IMR-90 (cell line): ENCODE data around the gene UGT2B28. TPM values are rescaled to one million over a fixed set of nuclear protein-coding genes. Genes with fewer than 3 reads are reported as not detected.

ENCODE experiments used
- ATAC-seq: fragments of 200-7000 bp; cut with Tn5 transposase; 2 replicates; pipeline ENCODE4 v1.9.1; 2020; ENCODE audit warnings: low read depth, mild to moderate bottlenecking, moderate library complexity
- BruUV-seq: library from RNA; stranded (reverse); fragments of 400-500 nt; replicated peaks from 2 replicates; lab custom pipeline; 2021; lab: Mats Ljungman, UMichigan
- CTCF ChIA-PET: fragments of 300-600 bp; formaldehyde crosslinking; extraction: SDS; loops from one replicate; lab custom pipeline; 2021; ENCODE audit warnings: antibody characterized with exemption; lab: Yijun Ruan, JAX
- POLR2A ChIA-PET: fragments of 300-600 bp; sonication (Branson Sonifier 250); formaldehyde crosslinking; loops from one replicate; lab custom pipeline; 2022; ENCODE audit warnings: antibody characterized with exemption; ENCODE audit not compliant: unreplicated experiment; lab: Charles Lee
- DNase-seq: peaks from one replicate; pipeline ENCODE4 v3.0.0; 2013
- H2AFZ ChIP-seq: replicated peaks from 2 replicates; pipeline ENCODE3; 2013; ENCODE audit warnings: low read length, mild to moderate bottlenecking; ENCODE audit not compliant: poor library complexity
- H2AK5ac ChIP-seq: 2 replicates; pipeline ENCODE4 v1.6.1; 2013; ENCODE audit warnings: low read depth, low read length, inconsistent platforms
- H2AK9ac ChIP-seq: replicated peaks from 2 replicates; pipeline ENCODE3; 2013; ENCODE audit warnings: mild to moderate bottlenecking, low read depth, low read length, moderate library complexity; ENCODE audit not compliant: poor library complexity
- H2BK120ac ChIP-seq: 2 replicates; pipeline ENCODE4 v1.6.1; 2013; ENCODE audit warnings: low read depth, low read length, inconsistent platforms
- H2BK15ac ChIP-seq: 3 replicates; pipeline ENCODE4 v1.6.1; 2013; ENCODE audit warnings: low read depth, low read length, inconsistent platforms
- H2BK20ac ChIP-seq: 2 replicates; pipeline ENCODE4 v1.6.1; 2013; ENCODE audit warnings: low read depth, mild to moderate bottlenecking, inconsistent platforms, low read length, moderate library complexity
- H2BK5ac ChIP-seq: 2 replicates; pipeline ENCODE4 v1.6.1; 2013; ENCODE audit warnings: mild to moderate bottlenecking, low read depth, low read length, inconsistent platforms; ENCODE audit not compliant: poor library complexity, severe bottlenecking
- H3K14ac ChIP-seq: replicated peaks from 2 replicates; pipeline ENCODE4 v1.6.1; 2013; ENCODE audit warnings: low read depth, low read length, inconsistent platforms
- H3K18ac ChIP-seq: 2 replicates; pipeline ENCODE4 v1.6.1; 2013; ENCODE audit warnings: low read depth, low read length, control low read depth
- H3K23ac ChIP-seq: 2 replicates; pipeline ENCODE4 v1.6.1; 2013; ENCODE audit warnings: low read depth, low read length, inconsistent platforms
- H3K27ac ChIP-seq: 2 replicates; pipeline ENCODE4 v1.5.1; 2013; ENCODE audit warnings: mild to moderate bottlenecking, control low read depth, low read length; ENCODE audit not compliant: insufficient read depth
- H3K27me3 ChIP-seq: 2 replicates; pipeline ENCODE4 v1.6.1; 2013; ENCODE audit warnings: low read length; ENCODE audit not compliant: control insufficient read depth, insufficient read depth
- H3K36me3 ChIP-seq: 2 replicates; pipeline ENCODE4 v1.6.1; 2013; ENCODE audit warnings: low read length, mixed read lengths; ENCODE audit not compliant: control insufficient read depth, insufficient read depth
- H3K4ac ChIP-seq: 2 replicates; pipeline ENCODE4 v1.6.1; 2013; ENCODE audit warnings: low read depth, low read length, inconsistent platforms
- H3K4me1 ChIP-seq: 2 replicates; pipeline ENCODE4 v1.6.1; 2013; ENCODE audit warnings: low read length, mixed read lengths; ENCODE audit not compliant: control insufficient read depth, insufficient read depth
- H3K4me2 ChIP-seq: 2 replicates; pipeline ENCODE4 v1.6.1; 2013; ENCODE audit warnings: low read depth, mild to moderate bottlenecking, control low read depth, low read length, moderate library complexity
- H3K4me3 ChIP-seq: 2 replicates; pipeline ENCODE4 v1.5.1; 2013; ENCODE audit warnings: low read depth, mild to moderate bottlenecking, control low read depth, low read length, moderate library complexity; ENCODE audit not compliant: insufficient read depth
- H3K56ac ChIP-seq: 2 replicates; pipeline ENCODE4 v1.6.1; 2013; ENCODE audit warnings: low read length, inconsistent platforms; ENCODE audit not compliant: insufficient read depth; ENCODE audit errors: extremely low read depth
- H3K79me1 ChIP-seq, 2 experiments: 2 replicates each; pipeline ENCODE4 v1.6.1; 2013; ENCODE audit warnings: low read length in 2 of 2, inconsistent platforms in 1 of 2, low read depth in 1 of 2
- H3K9ac ChIP-seq: 2 replicates; pipeline ENCODE4 v1.6.1; 2013; ENCODE audit warnings: low read depth, low read length, control low read depth
- H3K9me1 ChIP-seq: 2 replicates; pipeline ENCODE4 v1.6.1; 2013; ENCODE audit warnings: low read length, inconsistent platforms; ENCODE audit not compliant: insufficient read depth
- H3K9me3 ChIP-seq: 2 replicates; pipeline ENCODE4 v1.6.1; 2013; ENCODE audit warnings: low read length; ENCODE audit not compliant: control insufficient read depth, insufficient read depth
- H4K20me1 ChIP-seq: 2 replicates; pipeline ENCODE4 v1.6.1; 2013; ENCODE audit warnings: low read length, inconsistent platforms; ENCODE audit not compliant: insufficient read depth
- H4K5ac ChIP-seq: 2 replicates; pipeline ENCODE4 v1.6.1; 2013; ENCODE audit warnings: mild to moderate bottlenecking, low read depth, low read length, control low read depth
- H4K8ac ChIP-seq, 2 experiments: 2 replicates each; pipeline ENCODE4 v1.6.1; 2013; ENCODE audit warnings: low read depth in 2 of 2, low read length in 2 of 2, control low read depth in 1 of 2, inconsistent platforms in 1 of 2
- H4K91ac ChIP-seq: 2 replicates; pipeline ENCODE4 v1.6.1; 2013; ENCODE audit warnings: low read depth, low read length, inconsistent platforms; ENCODE audit not compliant: insufficient read depth
- BHLHE40 ChIP-seq: fragments of 150-350 bp; IDR thresholded peaks from 2 replicates; pipeline ENCODE4 v1.6.1; 2016; ENCODE audit warnings: mild to moderate bottlenecking, low read depth, low read length
- CEBPB ChIP-seq: IDR thresholded peaks from 2 replicates; pipeline ENCODE4 v1.6.1; 2012; ENCODE audit warnings: low read depth, low read length, improper control_type of control experiment
- CHD1 ChIP-seq: IDR thresholded peaks from 2 replicates; pipeline ENCODE4 v1.6.1; 2012; ENCODE audit warnings: low read depth, low read length, improper control_type of control experiment
- FOS ChIP-seq: fragments of 150-350 bp; IDR thresholded peaks from 2 replicates; pipeline ENCODE4 v1.6.1; 2016; ENCODE audit warnings: low read depth, low read length
- MAFK ChIP-seq: IDR thresholded peaks from 2 replicates; pipeline ENCODE4 v1.6.1; 2012; ENCODE audit warnings: low read depth, low read length, improper control_type of control experiment
- MAZ ChIP-seq: IDR thresholded peaks from 2 replicates; pipeline ENCODE4 v1.6.1; 2012; ENCODE audit warnings: low read depth, mild to moderate bottlenecking, low read length, improper control_type of control experiment, moderate library complexity, borderline replicate concordance
- MXI1 ChIP-seq: IDR thresholded peaks from 2 replicates; pipeline ENCODE4 v1.6.1; 2012; ENCODE audit warnings: low read depth, mild to moderate bottlenecking, low read length, moderate library complexity, borderline replicate concordance
- NFE2L2 ChIP-seq: fragments of 150-350 bp; IDR thresholded peaks from 2 replicates; pipeline ENCODE4 v1.6.1; 2016; ENCODE audit warnings: low read depth, mild to moderate bottlenecking, low read length
- POLR2A ChIP-seq: IDR thresholded peaks from 2 replicates; pipeline ENCODE4 v1.6.1; 2012; ENCODE audit warnings: mild to moderate bottlenecking, low read depth, low read length
- RAD21 ChIP-seq: IDR thresholded peaks from 2 replicates; pipeline ENCODE4 v1.6.1; 2012; ENCODE audit warnings: low read length, improper control_type of control experiment
- RCOR1 ChIP-seq: IDR thresholded peaks from 2 replicates; pipeline ENCODE4 v1.6.1; 2012; ENCODE audit warnings: mild to moderate bottlenecking, low read length, improper control_type of control experiment; ENCODE audit not compliant: insufficient replicate concordance
- RFX5 ChIP-seq: IDR thresholded peaks from 2 replicates; pipeline ENCODE4 v1.8.0; 2012; ENCODE audit warnings: low read depth, mild to moderate bottlenecking, low read length, moderate library complexity
- SMC3 ChIP-seq: fragments of 150-350 bp; IDR thresholded peaks from 2 replicates; pipeline ENCODE4 v1.6.1; 2016; ENCODE audit warnings: low read depth, mild to moderate bottlenecking, antibody characterized with exemption, low read length, moderate library complexity
- WGBS, 2 experiments: methylation state at CpG; one replicate each; pipeline versions ENCODE4 v1.1.5 to v1.1.7; 2013; ENCODE audit warnings: missing lambda C conversion rate in 2 of 2; ENCODE audit not compliant: insufficient read length in 1 of 2; ENCODE audit errors: extremely low coverage in 2 of 2; 5-methylcytosine and 5-hydroxymethylcytosine counted together
- dilution Hi-C: fragments of 300-500 bp; cut with HindIII; formaldehyde crosslinking; loops from one replicate; pipeline ENCODE4 v1.14.3; 2018; ENCODE audit warnings: low sequenced_read_pairs; ENCODE audit not compliant: unreplicated experiment
- in situ Hi-C: fragments of 300-500 bp; cut with MboI; formaldehyde crosslinking; loops from 3 replicates; pipeline ENCODE4 v1.14.3; 2019; ENCODE audit warnings: low sequenced_read_pairs, inconsistent platforms, mixed read lengths
- intact Hi-C: fragments of 100-400 bp; cut with micrococcal nuclease; formaldehyde crosslinking; loops from 2 replicates; pipeline ENCODE4 v1.10.0; 2022
- polyA plus RNA-seq, 3 experiments: library from polyadenylated mRNA; depleted of rRNA; stranded (reverse); fragments of >200 nt; gene quantifications; 2 replicates each; pipeline ENCODE4 v1.2.3, GENCODE V29; 2012; ENCODE audit warnings: low replicate concordance in 1 of 3
- total RNA-seq: library from RNA; depleted of rRNA; stranded (reverse); fragments of >200 nt; gene quantifications from 2 replicates; pipeline ENCODE4 v1.2.3, GENCODE V29; 2012
- TF ChIP-seq, protein P1 (sequence below): fragments of 150-350 bp; IDR thresholded peaks from 2 replicates; pipeline ENCODE4 v1.6.1; 2016; ENCODE audit warnings: low read depth, mild to moderate bottlenecking, low read length, moderate library complexity, borderline replicate concordance
- TF ChIP-seq, protein P2 (sequence below): conservative IDR thresholded peaks from 2 replicates; pipeline ENCODE4 v1.5.1; 2012; ENCODE audit warnings: mild to moderate bottlenecking, low read depth, low read length, improper control_type of control experiment
- TF ChIP-seq, protein P3 (sequence below): fragments of 150-350 bp; IDR thresholded peaks from 2 replicates; pipeline ENCODE4 v1.6.1; 2017; ENCODE audit warnings: mild to moderate bottlenecking, antibody characterized with exemption, low read length, low read depth

The UGT2B28 gene
- total and polyA plus RNA-seq, 2 of the 4 experiments (the other 2 are of a cell fraction) = not detected

DNA sequence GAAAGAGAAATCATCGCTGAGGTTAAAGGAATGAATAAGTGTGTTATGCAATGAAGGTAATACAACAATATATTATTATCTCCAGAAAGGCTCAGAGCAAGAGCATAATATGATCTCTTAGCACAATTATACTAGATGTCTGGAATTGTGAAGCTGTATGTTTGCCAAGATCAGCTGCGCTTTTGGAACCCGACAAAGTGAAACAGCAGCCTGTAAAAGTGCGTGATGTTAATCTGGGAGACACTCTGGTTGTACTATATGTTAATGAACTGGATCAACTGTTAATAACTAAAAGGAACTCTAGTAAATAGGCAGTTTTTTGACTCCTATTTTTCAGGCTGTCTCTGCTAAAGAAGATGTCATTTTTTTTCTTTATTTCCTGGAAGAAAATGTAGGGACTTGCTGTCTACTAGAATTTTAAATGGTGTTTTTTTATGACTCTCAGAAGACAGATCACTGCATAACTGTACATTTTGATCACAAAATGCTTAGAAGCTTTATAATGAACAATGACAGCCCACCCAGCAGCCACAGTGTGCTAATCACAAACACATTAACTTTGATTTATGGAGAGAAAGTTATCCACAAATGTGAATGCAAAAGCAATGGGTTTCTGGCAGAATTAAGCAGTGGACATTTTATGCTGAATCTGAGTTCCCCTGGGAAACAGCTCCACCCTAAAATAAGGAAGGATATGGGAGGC, 50.2 kb downstream of the UGT2B28 start:
- dilution Hi-C loops (no loop called here), intact Hi-C loops (no loop called here), in situ Hi-C loops (no loop called here)
- H3K36me3 ChIP-seq = no peaks in the 10 kb centered on the region
- no peak overlapping the region for H4K91ac ChIP-seq
- no peak overlapping the region for H3K56ac ChIP-seq
- H3K79me1 ChIP-seq = no peaks in the 10 kb centered on the region
- POLR2A ChIA-PET = no interaction called here
- no TSS peak for BruUV-seq
- H4K20me1 ChIP-seq = no peaks in the 10 kb centered on the region
- TF ChIP-seq, protein P1, sequence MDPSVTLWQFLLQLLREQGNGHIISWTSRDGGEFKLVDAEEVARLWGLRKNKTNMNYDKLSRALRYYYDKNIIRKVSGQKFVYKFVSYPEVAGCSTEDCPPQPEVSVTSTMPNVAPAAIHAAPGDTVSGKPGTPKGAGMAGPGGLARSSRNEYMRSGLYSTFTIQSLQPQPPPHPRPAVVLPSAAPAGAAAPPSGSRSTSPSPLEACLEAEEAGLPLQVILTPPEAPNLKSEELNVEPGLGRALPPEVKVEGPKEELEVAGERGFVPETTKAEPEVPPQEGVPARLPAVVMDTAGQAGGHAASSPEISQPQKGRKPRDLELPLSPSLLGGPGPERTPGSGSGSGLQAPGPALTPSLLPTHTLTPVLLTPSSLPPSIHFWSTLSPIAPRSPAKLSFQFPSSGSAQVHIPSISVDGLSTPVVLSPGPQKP = no peak
- no peak for TF ChIP-seq MXI1
- TF ChIP-seq RCOR1 = no peak
- TF ChIP-seq BHLHE40 = no peak
- TF ChIP-seq, protein P2, sequence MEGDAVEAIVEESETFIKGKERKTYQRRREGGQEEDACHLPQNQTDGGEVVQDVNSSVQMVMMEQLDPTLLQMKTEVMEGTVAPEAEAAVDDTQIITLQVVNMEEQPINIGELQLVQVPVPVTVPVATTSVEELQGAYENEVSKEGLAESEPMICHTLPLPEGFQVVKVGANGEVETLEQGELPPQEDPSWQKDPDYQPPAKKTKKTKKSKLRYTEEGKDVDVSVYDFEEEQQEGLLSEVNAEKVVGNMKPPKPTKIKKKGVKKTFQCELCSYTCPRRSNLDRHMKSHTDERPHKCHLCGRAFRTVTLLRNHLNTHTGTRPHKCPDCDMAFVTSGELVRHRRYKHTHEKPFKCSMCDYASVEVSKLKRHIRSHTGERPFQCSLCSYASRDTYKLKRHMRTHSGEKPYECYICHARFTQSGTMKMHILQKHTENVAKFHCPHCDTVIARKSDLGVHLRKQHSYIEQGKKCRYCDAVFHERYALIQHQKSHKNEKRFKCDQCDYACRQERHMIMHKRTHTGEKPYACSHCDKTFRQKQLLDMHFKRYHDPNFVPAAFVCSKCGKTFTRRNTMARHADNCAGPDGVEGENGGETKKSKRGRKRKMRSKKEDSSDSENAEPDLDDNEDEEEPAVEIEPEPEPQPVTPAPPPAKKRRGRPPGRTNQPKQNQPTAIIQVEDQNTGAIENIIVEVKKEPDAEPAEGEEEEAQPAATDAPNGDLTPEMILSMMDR = no peak
- TF ChIP-seq RAD21 = no peak
- TF ChIP-seq CHD1 = no peak
- no peak for TF ChIP-seq POLR2A
- TF ChIP-seq CEBPB = no peak
- TF ChIP-seq MAFK = no peak
- no peak for TF ChIP-seq SMC3
- TF ChIP-seq FOS = no peak
- TF ChIP-seq RFX5 = no peak
- no peak for TF ChIP-seq NFE2L2
- TF ChIP-seq, protein P3, sequence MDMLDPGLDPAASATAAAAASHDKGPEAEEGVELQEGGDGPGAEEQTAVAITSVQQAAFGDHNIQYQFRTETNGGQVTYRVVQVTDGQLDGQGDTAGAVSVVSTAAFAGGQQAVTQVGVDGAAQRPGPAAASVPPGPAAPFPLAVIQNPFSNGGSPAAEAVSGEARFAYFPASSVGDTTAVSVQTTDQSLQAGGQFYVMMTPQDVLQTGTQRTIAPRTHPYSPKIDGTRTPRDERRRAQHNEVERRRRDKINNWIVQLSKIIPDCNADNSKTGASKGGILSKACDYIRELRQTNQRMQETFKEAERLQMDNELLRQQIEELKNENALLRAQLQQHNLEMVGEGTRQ = no peak
- TF ChIP-seq MAZ = no peak
- CTCF ChIA-PET = no interaction called here
- no peak overlapping the region for H2AK9ac ChIP-seq
- ATAC-seq (no peak), DNase-seq (no peak)
- H2AFZ ChIP-seq = no peak overlapping the region
- no peaks in the 10 kb centered on the region for H3K4me1 ChIP-seq
- H3K9ac ChIP-seq = no peak overlapping the region
- H2BK120ac ChIP-seq = no peak overlapping the region
- H4K8ac ChIP-seq = no peak overlapping the region
- no peak overlapping the region for H3K4ac ChIP-seq
- no peak overlapping the region for H2BK5ac ChIP-seq
- no peak overlapping the region for H2BK20ac ChIP-seq
- no peaks in the 10 kb centered on the region for H3K27me3 ChIP-seq
- H3K23ac ChIP-seq = no peak overlapping the region
- H2AK5ac ChIP-seq = no peak overlapping the region
- no CpG with 5 or more reads among the region's 4 CpGs for WGBS, 2 experiments
- H4K5ac ChIP-seq = no peak overlapping the region
- no peaks in the 10 kb centered on the region for H3K9me1 ChIP-seq
- no peak overlapping the region for H3K27ac ChIP-seq
- no peak overlapping the region for H3K18ac ChIP-seq
- no peaks in the 10 kb centered on the region for H3K9me3 ChIP-seq
- no peak overlapping the region for H3K14ac ChIP-seq
- H3K4me2 ChIP-seq = no peak overlapping the region
- no peak overlapping the region for H3K4me3 ChIP-seq
- H2BK15ac ChIP-seq = no peak overlapping the region
